Raji (cell line): ENCODE measurements around the gene BCL2.

Experiments
- POLR2A ChIP-seq: IDR thresholded peaks from 2 replicates; pipeline ENCODE4 v1.6.1; 2011; ENCODE audit warnings: low read depth, low read length, control low read depth; ENCODE audit not compliant: insufficient read depth

The BCL2 gene

DNA sequence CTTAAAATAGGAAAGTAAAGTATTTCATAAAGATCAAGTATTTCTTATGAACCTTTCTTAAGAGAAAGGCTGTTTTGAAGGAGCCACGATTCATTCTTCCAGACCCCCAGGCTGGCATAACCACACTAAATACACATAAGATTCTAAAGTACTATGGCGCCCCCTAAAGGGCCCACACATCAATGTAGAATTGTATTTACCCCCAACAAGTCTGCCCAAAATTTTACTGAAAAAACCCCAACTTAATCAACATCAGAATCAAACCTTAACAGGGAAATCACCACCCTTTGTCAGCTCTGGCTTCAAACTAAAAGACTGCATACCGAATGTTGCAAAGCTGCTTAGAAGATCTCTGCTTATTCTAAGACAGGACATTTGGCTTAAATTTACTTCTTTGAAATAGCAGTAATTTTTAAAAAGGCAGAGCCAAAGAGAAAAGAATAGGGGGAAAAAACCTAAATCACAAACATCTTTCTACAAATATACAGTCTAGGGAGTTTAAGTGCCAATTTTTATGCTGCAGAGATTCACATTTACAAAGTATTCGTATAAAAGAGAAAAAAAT lies 20.4 kb upstream of the BCL2 start:
- no peak for TF ChIP-seq POLR2A

DNA sequence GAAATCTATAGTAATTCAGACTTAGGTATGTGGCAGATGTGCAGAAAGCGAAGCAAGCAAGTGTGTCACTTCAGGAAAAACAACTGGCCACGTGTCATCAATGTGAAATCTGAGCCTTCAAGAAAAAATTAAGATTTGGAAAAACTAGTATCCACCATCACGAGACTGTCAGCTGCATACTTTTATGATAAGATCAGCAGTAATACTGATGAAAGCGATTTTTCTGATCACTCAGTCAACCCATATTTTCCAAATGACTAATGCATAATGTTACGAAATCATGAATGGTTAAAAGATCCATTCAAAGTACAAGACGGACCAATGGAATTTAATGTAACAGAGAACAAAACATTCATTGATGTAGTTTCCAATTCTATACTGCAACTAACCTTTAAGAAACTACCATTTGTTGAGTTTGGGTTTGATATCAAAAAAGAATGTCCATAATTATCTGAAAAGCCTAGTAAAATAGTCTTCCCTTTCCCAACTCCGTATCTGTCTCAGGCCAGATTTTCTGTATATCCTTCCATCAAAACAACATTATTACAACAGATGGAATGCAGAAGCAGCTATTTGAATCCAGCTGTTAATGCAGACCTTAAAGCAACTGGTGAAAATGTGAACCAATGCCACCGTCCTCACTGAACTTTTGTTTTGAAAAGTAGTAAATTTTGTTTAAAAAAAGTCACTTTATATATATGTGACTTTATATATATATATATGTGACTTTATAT lies 17.0 kb upstream of the BCL2 start:
- no peak for TF ChIP-seq POLR2A

DNA sequence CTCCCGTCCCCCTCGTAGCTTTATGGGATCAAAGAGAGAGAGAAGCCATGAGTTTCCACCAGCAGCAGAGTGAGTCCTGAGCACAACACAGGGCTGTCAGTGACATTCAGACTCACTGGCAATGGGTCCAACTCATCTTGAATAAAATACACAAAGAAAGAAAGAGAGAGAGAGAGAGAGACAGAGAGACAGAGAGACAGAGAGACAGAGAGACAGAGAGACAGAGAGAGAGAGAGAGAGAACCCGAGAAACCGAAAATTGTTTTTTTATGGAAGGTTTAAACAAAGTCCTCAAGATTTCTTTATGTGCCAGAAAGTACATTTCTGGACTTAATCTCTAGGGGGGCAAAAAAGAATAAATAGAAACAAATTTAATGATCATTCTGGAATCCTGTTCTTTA lies 11.5 kb upstream of the BCL2 start:
- no peak for TF ChIP-seq POLR2A

DNA sequence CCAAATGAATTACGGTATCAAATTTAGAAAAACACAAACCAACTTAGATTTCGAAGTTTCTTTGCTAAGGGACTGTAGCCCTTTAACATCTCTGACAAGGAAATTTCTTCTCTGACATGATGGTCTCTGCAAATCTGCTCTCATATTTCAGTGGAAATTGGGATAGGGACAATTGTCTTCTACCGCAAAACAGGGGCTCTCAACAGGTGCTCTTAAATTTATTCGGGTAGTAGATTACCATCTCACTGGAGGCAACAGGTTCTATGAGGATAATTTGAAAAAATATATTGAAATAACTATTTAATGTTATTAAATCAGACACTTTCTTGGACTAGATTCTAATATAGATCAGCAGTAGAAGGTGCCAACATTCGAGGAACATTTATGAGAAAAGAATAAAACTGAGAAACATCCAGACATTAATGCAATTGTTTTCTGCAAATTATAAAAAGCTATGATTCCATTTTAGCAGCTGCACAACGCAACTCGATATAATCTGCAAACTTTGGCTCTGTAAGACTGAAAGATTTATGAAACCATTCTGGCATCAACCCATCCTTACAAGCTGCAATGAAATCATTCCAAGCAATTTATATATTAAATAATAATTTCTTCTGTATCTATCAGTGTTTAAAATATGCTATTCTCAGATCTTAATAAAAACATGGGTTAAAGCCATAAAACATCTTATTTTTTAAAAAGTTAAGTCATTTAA lies 10.0 kb upstream of the BCL2 start:
- TF ChIP-seq POLR2A = no peak

DNA sequence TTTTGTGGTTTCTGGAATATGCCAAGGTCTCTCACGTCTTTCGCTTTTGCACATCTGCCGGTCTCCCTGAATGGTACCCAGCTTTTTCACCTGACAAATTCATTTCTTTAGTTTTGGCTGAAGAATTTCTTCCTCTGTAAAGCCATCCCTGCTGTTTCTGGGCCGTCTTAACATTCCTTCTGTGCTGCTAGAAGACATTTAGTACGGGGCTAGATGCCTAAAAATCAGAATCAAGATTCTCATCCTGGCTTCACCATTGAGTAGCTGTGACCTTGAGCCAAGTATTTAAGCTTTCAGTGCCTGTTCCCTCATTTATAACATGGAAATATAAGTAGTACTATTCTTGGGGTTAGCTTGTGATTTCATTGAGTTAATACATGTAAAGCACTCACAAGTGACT lies 6.4 kb upstream of the BCL2 start:
- TF ChIP-seq POLR2A = no peak

DNA sequence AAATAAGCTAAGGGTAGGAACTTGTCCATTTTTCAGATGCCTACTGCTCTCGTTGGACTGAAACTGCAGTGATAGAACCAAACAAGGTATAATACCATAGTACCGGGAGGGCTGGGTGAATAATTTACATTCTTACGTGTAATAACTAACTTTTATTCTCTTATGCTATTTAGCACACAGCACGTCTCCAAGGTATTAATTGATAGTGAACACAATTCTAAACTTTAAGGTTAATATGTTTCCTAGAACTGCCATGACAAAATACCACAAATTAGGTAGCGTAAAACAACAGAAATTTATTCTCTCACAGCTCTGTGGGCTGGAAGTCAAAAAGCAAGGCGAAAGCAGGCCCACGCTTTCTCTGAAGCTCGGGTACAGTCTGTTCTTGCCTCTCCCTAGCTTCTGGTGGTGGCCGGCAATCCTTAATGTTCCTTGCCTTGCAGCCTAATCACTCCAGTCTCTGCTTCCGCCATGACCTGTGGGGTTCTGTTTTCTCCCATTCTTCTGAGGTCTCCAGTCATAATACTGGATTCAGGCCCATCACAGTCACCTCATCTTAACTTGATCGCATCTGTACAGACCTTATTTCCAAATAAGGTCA lies 5.6 kb upstream of the BCL2 start:
- no peak for TF ChIP-seq POLR2A

DNA sequence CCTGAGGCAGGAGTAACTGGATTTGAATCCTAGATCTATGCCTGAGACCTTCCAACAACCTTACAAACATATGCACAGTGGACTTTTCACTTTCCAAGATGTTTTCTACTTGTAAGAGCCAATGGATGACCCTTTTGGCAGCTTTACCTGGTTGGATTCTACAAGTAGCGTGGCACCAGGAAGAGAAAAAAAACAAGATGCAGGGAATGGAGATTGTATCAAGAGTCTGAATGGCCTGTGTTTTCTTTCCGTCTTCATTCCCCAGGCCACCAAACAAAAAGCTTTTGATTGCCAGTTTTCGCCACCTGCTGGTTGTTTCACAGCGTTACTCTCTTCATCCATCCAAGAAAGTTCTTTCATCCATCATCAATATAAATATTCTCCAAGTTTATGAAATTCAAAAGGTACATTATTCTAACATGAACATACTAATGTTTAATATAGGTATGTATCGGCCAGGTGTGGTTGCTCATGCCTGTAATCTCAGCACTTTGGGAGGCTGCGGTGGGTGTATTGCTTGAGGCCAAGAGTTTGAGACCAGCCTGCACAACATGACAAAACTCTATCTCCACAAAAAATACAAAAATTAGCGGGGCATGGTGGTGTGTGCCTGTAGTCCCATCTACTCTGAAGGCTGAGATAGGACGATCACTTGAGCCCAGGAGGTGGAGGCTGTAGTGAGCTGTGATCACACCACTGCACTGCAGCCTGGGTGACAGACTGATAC lies 3.5 kb upstream of the BCL2 start:
- no peak for TF ChIP-seq POLR2A

DNA sequence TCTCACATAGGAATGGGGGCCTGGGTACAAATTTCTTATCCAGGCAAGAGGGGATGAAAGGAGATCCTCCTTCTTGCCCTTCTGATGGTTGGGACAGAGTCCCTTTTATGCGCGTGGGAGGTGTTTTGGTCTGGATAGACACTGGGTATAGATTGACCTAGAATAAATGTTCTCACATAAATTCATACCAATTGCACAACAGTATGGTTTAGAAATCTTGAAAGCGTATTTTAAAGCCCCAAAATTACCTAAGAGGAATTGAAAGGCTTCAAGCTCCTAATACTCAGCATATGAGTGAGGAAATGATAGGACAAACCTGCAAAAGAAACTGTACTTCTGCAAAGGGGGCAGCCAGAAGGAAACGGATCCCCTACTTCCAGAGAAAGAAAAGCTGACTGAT lies 2.6 kb upstream of the BCL2 start:
- TF ChIP-seq POLR2A = no peak

DNA sequence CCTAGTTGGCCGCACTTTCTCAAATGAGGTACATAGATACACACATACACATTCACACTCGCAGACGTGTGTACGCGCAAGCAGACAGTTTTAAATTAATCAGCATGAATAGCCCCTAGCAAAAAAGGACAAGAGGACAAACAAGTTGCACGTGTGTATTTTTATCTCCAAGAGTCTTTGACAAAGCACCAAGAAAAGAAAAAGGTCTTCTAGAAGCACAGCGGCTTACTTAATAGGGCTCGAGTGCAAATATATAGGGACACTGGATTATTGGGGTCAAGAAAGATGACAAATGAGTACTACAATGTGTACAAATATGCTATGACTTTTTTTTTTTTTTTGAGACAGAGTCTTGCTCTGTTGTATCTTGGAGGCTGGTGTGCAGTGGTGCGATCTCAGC lies 1.7 kb upstream of the BCL2 start:
- TF ChIP-seq POLR2A = no peak

DNA sequence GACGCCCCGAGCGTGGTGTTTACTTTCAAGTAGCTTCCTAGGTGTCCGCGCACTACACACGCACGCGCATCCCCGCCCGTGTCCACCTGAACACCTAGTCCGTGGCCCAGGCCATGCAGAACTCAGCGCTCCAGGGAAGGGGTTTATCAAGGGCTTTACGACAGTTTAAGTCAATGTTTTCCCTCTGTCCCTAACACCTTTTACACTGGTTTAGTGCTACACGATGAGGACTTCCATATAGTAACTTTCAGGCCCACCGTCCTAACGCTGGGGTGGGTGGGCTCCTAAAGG lies 1.4 kb upstream of the BCL2 start:
- no peak for TF ChIP-seq POLR2A

DNA sequence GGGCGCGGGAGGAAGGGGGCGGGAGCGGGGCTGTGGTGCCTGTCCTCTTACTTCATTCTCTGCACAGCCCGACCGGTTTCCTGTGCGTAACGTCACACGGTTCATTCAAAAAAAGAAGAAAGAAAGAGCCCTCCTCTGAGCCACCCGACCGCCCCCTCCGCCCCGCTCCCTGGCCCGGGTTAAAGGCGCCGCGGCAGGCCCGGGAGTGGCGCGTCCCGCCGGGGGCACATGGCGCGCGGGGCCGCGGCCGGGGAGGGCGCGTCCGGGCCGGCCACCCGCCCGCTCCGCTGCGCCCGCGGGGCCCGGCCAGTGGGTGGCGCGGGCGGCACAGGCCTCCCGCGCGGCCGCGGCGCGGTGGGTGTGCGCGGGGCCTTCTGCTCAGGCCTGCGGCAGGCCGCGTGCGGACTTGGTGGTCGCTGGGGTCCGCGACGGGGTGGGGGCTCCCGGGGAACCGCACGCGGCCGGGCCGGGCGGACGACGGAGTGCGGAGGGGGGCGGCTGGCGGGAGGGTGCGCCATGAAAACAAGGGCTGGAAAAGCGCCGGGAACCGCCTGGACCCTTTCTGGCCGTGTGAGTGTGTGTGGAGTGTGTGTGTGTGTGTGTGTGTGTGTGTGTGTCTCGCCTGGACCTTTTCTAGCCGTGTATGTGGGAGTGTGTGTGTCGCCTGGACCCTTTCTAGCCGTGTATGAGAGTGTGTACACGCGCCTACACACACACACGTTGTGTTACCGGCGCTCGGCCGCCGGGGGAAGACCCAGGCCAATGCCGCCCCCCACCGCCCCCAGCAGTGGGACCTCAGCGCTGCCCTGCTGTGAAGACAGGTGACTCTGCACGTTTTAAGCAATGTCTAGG lies 780 bp upstream of the BCL2 start:
- no peak for TF ChIP-seq POLR2A

DNA sequence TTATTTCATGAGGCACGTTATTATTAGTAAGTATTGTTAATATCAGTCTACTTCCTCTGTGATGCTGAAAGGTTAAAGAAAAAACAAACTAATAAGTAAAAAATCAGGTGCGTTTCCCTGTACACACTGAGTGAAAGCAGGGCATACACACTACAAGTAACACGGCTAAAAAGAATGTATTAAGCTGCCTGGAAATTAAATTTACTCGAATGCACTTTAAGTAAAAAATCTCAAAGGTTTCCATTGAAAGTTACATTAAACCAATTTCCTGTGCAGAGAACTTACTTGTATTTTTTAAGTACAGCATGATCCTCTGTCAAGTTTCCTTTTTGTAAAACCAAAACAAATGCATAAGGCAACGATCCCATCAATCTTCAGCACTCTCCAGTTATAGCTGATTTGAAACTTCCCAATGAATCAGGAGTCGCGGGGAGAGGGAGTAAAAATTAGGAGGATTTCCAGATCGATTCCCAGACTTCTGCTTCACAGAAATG lies 633 bp downstream of the BCL2 start:
- no peak for TF ChIP-seq POLR2A

DNA sequence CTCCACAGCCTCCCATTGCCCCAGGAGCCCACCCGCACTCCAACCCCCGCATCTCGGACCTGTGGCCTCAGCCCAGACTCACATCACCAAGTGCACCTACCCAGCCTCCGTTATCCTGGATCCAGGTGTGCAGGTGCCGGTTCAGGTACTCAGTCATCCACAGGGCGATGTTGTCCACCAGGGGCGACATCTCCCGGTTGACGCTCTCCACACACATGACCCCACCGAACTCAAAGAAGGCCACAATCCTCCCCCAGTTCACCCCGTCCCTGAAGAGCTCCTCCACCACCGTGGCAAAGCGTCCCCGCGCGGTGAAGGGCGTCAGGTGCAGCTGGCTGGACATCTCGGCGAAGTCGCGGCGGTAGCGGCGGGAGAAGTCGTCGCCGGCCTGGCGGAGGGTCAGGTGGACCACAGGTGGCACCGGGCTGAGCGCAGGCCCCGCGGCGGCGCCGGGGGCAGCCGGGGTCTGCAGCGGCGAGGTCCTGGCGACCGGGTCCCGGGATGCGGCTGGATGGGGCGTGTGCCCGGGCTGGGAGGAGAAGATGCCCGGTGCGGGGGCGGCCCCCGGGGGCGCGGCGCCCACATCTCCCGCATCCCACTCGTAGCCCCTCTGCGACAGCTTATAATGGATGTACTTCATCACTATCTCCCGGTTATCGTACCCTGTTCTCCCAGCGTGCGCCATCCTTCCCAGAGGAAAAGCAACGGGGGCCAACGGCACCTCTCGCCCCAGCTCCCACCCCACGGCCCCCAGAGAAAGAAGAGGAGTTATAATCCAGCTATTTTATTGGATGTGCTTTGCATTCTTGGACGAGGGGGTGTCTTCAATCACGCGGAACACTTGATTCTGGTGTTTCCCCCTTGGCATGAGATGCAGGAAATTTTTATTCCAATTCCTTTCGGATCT lies 1.3 kb downstream of the BCL2 start:
- TF ChIP-seq POLR2A = no peak
